Epithelial cell of esophagus (primary cell): Measurements from ENCODE around the gene DNAAF3.
A peak's percentile ranks its signal among the peaks of the same experiment; 100 is the strongest.

ENCODE experiments used
- DNase-seq: peaks from one replicate; pipeline ENCODE4 v3.0.0; 2010; ENCODE audit warnings: low read depth
- H3K4me3 ChIP-seq: 2 replicates; pipeline ENCODE4 v1.5.1; 2011; ENCODE audit warnings: mild to moderate bottlenecking, low read length, control low read depth
- TF ChIP-seq, protein P1 (sequence below): IDR thresholded peaks from 2 replicates; pipeline ENCODE4 v1.5.1; 2011; ENCODE audit warnings: low read depth, mild to moderate bottlenecking, low read length, control low read depth, inconsistent platforms; ENCODE audit not compliant: insufficient read depth; ENCODE audit errors: missing control alignments

The DNAAF3 gene

GRCh38 chr19:55199620-55200204 lies 33.3 kb upstream of the DNAAF3 start:
- TF ChIP-seq, protein P1, sequence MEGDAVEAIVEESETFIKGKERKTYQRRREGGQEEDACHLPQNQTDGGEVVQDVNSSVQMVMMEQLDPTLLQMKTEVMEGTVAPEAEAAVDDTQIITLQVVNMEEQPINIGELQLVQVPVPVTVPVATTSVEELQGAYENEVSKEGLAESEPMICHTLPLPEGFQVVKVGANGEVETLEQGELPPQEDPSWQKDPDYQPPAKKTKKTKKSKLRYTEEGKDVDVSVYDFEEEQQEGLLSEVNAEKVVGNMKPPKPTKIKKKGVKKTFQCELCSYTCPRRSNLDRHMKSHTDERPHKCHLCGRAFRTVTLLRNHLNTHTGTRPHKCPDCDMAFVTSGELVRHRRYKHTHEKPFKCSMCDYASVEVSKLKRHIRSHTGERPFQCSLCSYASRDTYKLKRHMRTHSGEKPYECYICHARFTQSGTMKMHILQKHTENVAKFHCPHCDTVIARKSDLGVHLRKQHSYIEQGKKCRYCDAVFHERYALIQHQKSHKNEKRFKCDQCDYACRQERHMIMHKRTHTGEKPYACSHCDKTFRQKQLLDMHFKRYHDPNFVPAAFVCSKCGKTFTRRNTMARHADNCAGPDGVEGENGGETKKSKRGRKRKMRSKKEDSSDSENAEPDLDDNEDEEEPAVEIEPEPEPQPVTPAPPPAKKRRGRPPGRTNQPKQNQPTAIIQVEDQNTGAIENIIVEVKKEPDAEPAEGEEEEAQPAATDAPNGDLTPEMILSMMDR, result no peak
- DNase-seq, result no peak
- H3K4me3 ChIP-seq, result no peak overlapping the region

DNA sequence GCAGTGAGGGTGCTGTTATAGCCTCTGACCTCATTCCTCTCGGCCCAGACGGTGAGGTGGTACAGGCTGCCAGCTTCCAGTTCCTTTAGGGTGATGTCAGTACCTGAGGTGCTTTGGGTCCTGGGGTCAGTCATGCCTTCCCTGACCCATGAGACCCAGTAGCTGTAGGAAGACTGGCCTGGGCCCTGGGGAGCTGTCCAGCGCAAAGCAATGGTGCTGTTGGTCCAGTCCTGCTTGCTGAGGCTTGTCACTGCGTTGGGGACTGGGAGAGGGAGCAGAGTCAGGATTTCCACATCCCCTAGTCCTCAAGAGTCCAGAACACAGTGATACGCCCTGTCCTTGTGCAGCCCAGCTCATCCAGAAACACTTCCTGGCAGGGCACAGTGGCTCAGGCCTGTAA lies 32.2 kb upstream of the DNAAF3 start:
- TF ChIP-seq, protein P1, result no peak
- DNase-seq, result no peak
- H3K4me3 ChIP-seq, result no peak overlapping the region

DNA sequence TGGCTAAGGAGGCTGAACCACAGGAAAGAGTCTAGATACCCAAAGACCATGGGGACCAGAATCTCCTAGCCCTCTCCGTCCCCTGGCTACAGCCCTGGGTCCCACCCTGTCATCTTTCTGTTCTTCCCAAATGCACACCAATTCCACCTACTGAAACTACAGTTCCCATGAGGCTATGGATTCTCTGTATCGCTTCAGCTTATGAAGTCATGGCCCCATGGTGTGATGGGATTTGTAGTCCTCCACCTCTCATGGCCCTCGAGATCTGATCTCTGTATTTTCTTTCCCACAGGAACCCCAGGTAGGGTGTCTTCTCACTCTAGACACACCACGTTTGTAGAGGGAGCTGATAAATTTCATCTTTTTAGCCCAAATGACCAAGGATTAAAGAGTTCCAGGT lies 31.1 kb upstream of the DNAAF3 start:
- no peak overlapping the region for H3K4me3 ChIP-seq
- TF ChIP-seq, protein P1, result no peak
- peak; percentile 49 for DNase-seq

DNA sequence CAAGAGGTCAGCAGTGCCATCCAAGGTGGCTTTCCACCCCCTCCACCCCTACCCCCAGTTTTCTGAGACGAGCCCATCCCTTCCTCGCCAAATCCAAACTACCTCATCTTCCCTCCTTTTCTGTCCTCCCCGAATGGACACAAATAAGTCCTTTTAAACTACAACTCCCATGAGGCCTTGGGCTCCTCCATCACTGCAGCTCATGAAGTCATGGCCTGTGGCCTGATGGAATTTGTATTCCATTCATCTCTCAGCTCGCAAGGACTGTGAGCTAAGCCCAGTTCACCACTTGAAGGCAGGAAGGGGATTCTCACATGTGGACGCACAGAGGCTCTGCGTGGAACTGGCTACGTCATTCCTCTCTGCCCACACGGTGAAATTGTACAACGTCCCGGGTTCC lies 30.4 kb upstream of the DNAAF3 start:
- no peak overlapping the region for H3K4me3 ChIP-seq
- TF ChIP-seq, protein P1, result no peak
- no peak for DNase-seq

DNA sequence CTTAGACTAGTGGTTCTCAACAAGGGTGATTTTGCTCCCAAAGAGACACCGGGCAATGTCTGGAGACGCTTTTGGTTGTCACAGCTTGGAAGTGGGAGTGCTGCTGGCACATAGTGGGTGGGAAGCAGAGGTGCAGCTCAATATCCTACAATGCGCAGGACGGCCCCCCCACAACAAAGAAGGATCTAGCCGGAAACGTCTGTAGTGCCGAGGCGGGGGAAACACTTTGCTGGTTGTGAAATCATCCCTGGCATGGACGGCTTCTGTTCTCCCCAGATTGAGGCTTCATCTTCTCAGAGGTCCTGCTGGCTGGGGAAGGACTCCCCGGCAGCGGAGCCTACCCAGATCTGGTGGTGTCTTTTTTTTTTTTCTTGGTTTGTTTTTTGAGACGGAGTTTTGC lies 27.1 kb upstream of the DNAAF3 start:
- H3K4me3 ChIP-seq, result no peak overlapping the region
- no peak for DNase-seq
- TF ChIP-seq, protein P1, result no peak

DNA sequence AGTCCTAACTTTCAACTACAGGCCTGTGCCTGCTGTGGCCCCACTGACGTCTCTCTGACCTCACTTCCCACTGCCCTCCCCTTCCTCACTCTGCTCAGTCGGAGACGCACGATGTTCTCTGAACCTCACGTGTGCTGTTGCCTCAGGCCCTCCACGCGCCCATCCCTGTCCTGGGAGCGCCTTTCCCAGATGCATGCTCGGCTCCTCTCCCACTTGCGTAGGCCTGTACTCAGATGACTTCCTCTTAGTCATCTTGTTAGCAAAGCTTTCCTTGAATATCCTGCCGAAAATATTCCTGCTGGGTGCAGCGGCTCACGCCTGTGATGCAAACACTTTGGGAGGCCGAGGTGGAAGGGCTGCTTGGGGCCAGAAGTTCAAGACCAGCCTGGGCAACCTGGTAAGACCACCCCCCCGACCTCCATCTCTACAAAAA lies 23.0 kb upstream of the DNAAF3 start:
- TF ChIP-seq, protein P1, result no peak
- DNase-seq, result peak; percentile 100
- no peak overlapping the region for H3K4me3 ChIP-seq

- TF ChIP-seq, protein P1, result no peak
- no peak overlapping the region for H3K4me3 ChIP-seq
- no peak for DNase-seq
These were observed 22.2 kb upstream of the DNAAF3 start for GRCh38 chr19:55188625-55189024.
